Keratinocyte (primary cell): ENCODE data around the gene C12orf75. TPM values are rescaled to one million over a fixed set of nuclear protein-coding genes. Genes with fewer than 3 reads are reported as not detected.
A peak's percentile ranks its signal among the peaks of the same experiment; 100 is the strongest.

Experiments used
- DNase-seq: peaks from one replicate; pipeline ENCODE4 v3.0.0-alpha.2; 2011; ENCODE audit warnings: low read depth, missing footprints, low spot score
- FAIRE-seq: peaks from 2 replicates; lab custom pipeline; 2011; peaks lifted over from hg19 to GRCh38; lab: Jason Lieb, UNC
- H2AFZ ChIP-seq: 2 replicates; pipeline ENCODE4 v1.6.0; 2012; ENCODE audit warnings: low read length, control low read depth, inconsistent platforms; ENCODE audit not compliant: control insufficient read depth
- H3K27ac ChIP-seq: 2 replicates; pipeline ENCODE4 v1.5.1; 2011; ENCODE audit warnings: low read length; ENCODE audit not compliant: control insufficient read depth, insufficient read depth
- H3K27me3 ChIP-seq: 3 replicates; pipeline ENCODE4 v1.6.0; 2011; ENCODE audit warnings: low read length; ENCODE audit not compliant: control insufficient read depth, insufficient read depth; ENCODE audit errors: extremely low read depth
- H3K36me3 ChIP-seq, 2 experiments: 2 replicates in 1 of 2; 3 replicates in 1 of 2; pipeline ENCODE4 v1.5.1; 2011; ENCODE audit warnings: low read length in 2 of 2, mild to moderate bottlenecking in 1 of 2; ENCODE audit not compliant: control insufficient read depth in 2 of 2, insufficient read depth in 2 of 2; ENCODE audit errors: extremely low read depth in 1 of 2
- H3K4me1 ChIP-seq: 3 replicates; pipeline ENCODE4 v1.5.1; 2011; ENCODE audit warnings: low read length; ENCODE audit not compliant: control insufficient read depth, insufficient read depth; ENCODE audit errors: extremely low read depth
- H3K4me2 ChIP-seq: 3 replicates; pipeline ENCODE4 v1.6.0; 2011; ENCODE audit warnings: low read depth, low read length; ENCODE audit not compliant: control insufficient read depth, insufficient read depth; ENCODE audit errors: extremely low read depth
- H3K4me3 ChIP-seq, 3 experiments: fragments of 200-600 bp in 1 of 3; sonication (generic) in 1 of 3; 2 replicates in 2 of 3; 3 replicates in 1 of 3; pipeline ENCODE4 v1.5.1; 2011 to 2016; ENCODE audit warnings: low read length in 3 of 3, mild to moderate bottlenecking in 3 of 3, control low read depth in 2 of 3, inconsistent platforms in 1 of 3, low read depth in 1 of 3, mixed read lengths in 1 of 3, mixed run types in 1 of 3, moderate library complexity in 1 of 3; ENCODE audit not compliant: control insufficient read depth in 2 of 3, insufficient read depth in 2 of 3; ENCODE audit errors: extremely low read depth in 1 of 3
- H3K79me2 ChIP-seq: 2 replicates; pipeline ENCODE4 v1.6.0; 2012; ENCODE audit warnings: low read length; ENCODE audit not compliant: control insufficient read depth, insufficient read depth
- H3K9ac ChIP-seq: 3 replicates; pipeline ENCODE4 v1.6.0; 2011; ENCODE audit warnings: low read length; ENCODE audit not compliant: control insufficient read depth, insufficient read depth; ENCODE audit errors: extremely low read depth
- H3K9me1 ChIP-seq: 3 replicates; pipeline ENCODE4 v1.6.0; 2011; ENCODE audit warnings: low read length; ENCODE audit not compliant: control insufficient read depth, insufficient read depth; ENCODE audit errors: extremely low read depth
- H3K9me3 ChIP-seq: 2 replicates; pipeline ENCODE4 v1.5.1; 2012; ENCODE audit warnings: low read depth, low read length; ENCODE audit not compliant: control insufficient read depth
- H4K20me1 ChIP-seq: 3 replicates; pipeline ENCODE4 v1.6.0; 2011; ENCODE audit warnings: low read length; ENCODE audit not compliant: control insufficient read depth, insufficient read depth; ENCODE audit errors: extremely low read depth
- EZH2 ChIP-seq: IDR thresholded peaks from one replicate; pipeline ENCODE4 v1.6.1; 2012; ENCODE audit warnings: inconsistent platforms, mild to moderate bottlenecking, low read length, moderate library complexity
- dilution Hi-C: fragments of 300-500 bp; cut with MboI; formaldehyde crosslinking; loops from one replicate; pipeline ENCODE4 v1.7.0; 2020; ENCODE audit warnings: low sequenced_read_pairs; ENCODE audit not compliant: extremely low pct_ligation_motif_present
- polyA plus RNA-seq, 5 experiments: library from polyadenylated mRNA; depleted of rRNA in 3 of 5; stranded (reverse) in 3 of 5; stranded (forward) in 1 of 5; unstranded in 1 of 5; fragments of >200 nt; gene quantifications; 1 replicate in 1 of 5; 2 replicates in 3 of 5; 3 replicates in 1 of 5; pipeline versions ENCODE4 v1.2.1 to v1.2.3, GENCODE V29; 2011 to 2012; ENCODE audit warnings: missing spikeins in 2 of 5, low read depth in 1 of 5, low replicate concordance in 1 of 5
- TF ChIP-seq, protein P1 (sequence below), 3 experiments: IDR thresholded peaks in 1 of 3; conservative IDR thresholded peaks in 1 of 3; optimal IDR thresholded peaks in 1 of 3; 2 replicates in 2 of 3; 3 replicates in 1 of 3; pipeline versions ENCODE3 to v1.5.1; 2011; ENCODE audit warnings: low read length in 3 of 3, mild to moderate bottlenecking in 3 of 3, moderate library complexity in 2 of 3, control low read depth in 1 of 3, inconsistent platforms in 1 of 3; ENCODE audit not compliant: insufficient read depth in 2 of 3; ENCODE audit errors: extremely low read depth in 1 of 3

Gene C12orf75
- polyA plus RNA-seq, 1 donor (not counting 4 experiments of a cell fraction or from before 2014, with no cell fraction given): 160 TPM

DNA sequence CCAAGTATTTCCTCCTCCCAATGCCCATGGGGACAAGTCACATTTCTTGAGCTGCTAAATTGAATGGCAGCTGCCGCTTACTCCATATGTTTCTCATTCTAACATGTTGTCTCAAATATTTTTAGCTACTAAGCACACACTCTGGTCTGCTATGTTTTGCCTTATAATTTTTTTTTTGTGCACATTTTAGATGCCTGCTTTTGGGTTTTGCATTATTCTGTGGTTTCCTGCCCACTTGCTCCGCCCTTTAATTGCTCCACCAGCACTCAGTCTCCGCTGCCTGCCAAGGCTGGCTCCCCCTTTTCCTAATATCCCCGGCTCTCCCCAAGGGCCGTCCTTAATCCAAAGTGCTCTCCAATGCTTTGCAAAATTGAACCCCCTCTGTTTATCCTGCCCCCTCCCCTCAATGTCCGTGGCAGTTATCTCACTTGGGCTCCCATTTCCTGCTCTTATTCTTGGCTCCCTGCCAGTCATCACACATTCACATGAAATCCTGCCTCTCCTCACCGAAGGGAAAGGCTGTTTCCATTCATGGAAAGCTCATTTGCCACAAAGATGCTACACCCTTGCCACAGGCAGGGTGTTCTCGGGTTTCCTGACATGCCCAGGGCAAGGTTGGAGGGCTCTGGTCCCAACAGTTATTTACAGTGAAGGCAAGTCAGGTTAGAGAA lies 79.4 kb downstream of the C12orf75 start:
- no peak overlapping the region for H3K4me3 ChIP-seq
- H3K36me3 ChIP-seq: no peaks in the 10 kb centered on the region
- no peak overlapping the region for H3K4me2 ChIP-seq
- DNase-seq (no peak), FAIRE-seq (peak; percentile 5)
- dilution Hi-C loops: no loop called here
- H2AFZ ChIP-seq: no peak overlapping the region
- no peaks in the 10 kb centered on the region for H3K79me2 ChIP-seq
- no peaks in the 10 kb centered on the region for H4K20me1 ChIP-seq
- no peaks in the 10 kb centered on the region for H3K9me1 ChIP-seq
- H3K27me3 ChIP-seq: no peaks in the 10 kb centered on the region
- no peak for TF ChIP-seq EZH2
- TF ChIP-seq, protein P1, sequence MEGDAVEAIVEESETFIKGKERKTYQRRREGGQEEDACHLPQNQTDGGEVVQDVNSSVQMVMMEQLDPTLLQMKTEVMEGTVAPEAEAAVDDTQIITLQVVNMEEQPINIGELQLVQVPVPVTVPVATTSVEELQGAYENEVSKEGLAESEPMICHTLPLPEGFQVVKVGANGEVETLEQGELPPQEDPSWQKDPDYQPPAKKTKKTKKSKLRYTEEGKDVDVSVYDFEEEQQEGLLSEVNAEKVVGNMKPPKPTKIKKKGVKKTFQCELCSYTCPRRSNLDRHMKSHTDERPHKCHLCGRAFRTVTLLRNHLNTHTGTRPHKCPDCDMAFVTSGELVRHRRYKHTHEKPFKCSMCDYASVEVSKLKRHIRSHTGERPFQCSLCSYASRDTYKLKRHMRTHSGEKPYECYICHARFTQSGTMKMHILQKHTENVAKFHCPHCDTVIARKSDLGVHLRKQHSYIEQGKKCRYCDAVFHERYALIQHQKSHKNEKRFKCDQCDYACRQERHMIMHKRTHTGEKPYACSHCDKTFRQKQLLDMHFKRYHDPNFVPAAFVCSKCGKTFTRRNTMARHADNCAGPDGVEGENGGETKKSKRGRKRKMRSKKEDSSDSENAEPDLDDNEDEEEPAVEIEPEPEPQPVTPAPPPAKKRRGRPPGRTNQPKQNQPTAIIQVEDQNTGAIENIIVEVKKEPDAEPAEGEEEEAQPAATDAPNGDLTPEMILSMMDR (optimal IDR thresholded peaks at IDR 0.05 in 1 of 3, IDR thresholded peaks at IDR 0.05 in 1 of 3, conservative IDR thresholded peaks at IDR 0.05 in 1 of 3; ENCODE audit: extremely low read depth in 1 of 3, insufficient read depth in 2 of 3, low read length in 3 of 3): no peak
- H3K4me1 ChIP-seq: peaks cover 5% of the 10 kb centered on the region
- no peak overlapping the region for H3K9ac ChIP-seq
- no peak overlapping the region for H3K27ac ChIP-seq
- no peaks in the 10 kb centered on the region for H3K9me3 ChIP-seq

DNA sequence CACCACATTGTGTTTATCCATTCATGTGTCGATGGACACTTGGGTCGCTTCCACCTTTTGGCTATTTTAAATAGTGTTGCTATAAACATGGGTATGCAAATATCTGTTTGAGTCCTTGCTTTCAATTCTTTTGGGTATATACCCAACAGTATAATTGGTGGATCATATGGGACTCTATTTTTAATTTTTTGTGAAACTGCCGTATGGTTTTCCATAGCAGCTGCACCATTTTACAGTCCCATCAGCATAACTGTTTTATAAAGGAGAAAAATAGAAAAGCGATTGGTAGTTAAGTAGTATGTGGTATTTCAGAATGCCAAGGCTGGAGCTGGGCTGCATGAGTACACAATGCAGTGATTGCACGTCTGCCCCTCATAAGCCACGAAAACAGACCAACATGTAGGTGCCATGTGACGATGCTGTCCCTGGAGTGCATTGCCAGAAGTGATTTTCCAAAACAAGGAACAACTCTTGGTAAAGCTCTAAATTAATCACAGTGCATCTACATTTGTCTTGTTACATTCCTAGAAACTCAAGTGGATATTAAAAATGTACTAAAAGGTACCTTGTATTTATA lies 83.5 kb downstream of the C12orf75 start:
- Histone ChIP-seq H3K27ac (no peak overlapping the region), H3K9me3 (no peaks in the 10 kb centered on the region), H3K27me3 (no peaks in the 10 kb centered on the region), H3K4me1 (peaks cover 22% of the 10 kb centered on the region), H3K4me2 (no peak overlapping the region), H3K4me3 (no peak overlapping the region), H2AFZ (no peak overlapping the region), H3K9ac (no peak overlapping the region), H4K20me1 (no peaks in the 10 kb centered on the region), H3K79me2 (no peaks in the 10 kb centered on the region), H3K9me1 (no peaks in the 10 kb centered on the region), H3K36me3 (no peaks in the 10 kb centered on the region)
- TF ChIP-seq EZH2: no peak
- TF ChIP-seq, protein P1 (optimal IDR thresholded peaks at IDR 0.05 in 1 of 3, IDR thresholded peaks at IDR 0.05 in 1 of 3, conservative IDR thresholded peaks at IDR 0.05 in 1 of 3; ENCODE audit: extremely low read depth in 1 of 3, insufficient read depth in 2 of 3, low read length in 3 of 3): no peak
- DNase-seq (no peak), FAIRE-seq (no peak)
- dilution Hi-C loops: no loop called here
